Measurements from ENCODE around the gene FAM221A. TPM values are rescaled to one million over a fixed set of nuclear protein-coding genes. Genes with fewer than 3 reads are reported as not detected.
A peak's percentile ranks its signal among the peaks of the same experiment; 100 is the strongest.

Gene FAM221A
- total and polyA plus RNA-seq, 9 of the 15 experiments (the other 6 are each of a cell fraction or from before 2014, with no cell fraction given): not detected

DNA sequence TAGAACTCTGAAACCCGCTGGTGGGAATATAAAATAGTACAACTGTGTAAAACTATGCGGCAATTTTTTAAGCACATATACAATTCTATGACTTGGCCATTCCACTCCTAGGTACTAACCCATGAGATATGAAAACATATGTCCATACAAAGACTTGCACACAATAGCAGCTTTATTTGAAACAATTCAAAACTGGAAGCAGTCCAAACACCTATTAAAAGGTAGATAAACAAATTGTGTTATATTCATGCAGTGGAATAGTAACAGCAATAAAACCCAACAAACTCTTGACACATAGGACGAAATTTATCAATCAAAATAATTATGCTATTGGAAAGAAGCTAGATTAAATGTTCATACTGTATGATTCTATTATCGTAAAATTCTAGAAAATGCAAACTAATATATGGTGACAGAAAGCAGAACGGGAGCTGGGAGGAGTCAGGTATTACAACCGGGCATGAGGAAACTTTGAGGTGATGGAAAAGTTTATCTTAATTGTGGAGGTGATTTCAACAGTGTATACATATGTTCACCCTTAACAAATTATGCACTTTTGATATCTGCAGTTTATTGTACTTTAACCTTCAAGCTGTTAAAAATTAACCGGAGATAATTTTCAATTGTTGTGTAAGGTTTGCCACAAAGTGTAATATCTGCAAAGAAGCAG lies 29.2 kb downstream of the FAM221A start (continued):
- TF ChIP-seq, protein P1, sequence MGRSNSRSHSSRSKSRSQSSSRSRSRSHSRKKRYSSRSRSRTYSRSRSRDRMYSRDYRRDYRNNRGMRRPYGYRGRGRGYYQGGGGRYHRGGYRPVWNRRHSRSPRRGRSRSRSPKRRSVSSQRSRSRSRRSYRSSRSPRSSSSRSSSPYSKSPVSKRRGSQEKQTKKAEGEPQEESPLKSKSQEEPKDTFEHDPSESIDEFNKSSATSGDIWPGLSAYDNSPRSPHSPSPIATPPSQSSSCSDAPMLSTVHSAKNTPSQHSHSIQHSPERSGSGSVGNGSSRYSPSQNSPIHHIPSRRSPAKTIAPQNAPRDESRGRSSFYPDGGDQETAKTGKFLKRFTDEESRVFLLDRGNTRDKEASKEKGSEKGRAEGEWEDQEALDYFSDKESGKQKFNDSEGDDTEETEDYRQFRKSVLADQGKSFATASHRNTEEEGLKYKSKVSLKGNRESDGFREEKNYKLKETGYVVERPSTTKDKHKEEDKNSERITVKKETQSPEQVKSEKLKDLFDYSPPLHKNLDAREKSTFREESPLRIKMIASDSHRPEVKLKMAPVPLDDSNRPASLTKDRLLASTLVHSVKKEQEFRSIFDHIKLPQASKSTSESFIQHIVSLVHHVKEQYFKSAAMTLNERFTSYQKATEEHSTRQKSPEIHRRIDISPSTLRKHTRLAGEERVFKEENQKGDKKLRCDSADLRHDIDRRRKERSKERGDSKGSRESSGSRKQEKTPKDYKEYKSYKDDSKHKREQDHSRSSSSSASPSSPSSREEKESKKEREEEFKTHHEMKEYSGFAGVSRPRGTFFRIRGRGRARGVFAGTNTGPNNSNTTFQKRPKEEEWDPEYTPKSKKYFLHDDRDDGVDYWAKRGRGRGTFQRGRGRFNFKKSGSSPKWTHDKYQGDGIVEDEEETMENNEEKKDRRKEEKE (IDR thresholded peaks at IDR 0.05; ENCODE audit: borderline replicate concordance in 1 of 2, control insufficient read depth in 1 of 2, low read depth in 2 of 2, low read length in 1 of 2): no peak
- TF ChIP-seq, protein P2, sequence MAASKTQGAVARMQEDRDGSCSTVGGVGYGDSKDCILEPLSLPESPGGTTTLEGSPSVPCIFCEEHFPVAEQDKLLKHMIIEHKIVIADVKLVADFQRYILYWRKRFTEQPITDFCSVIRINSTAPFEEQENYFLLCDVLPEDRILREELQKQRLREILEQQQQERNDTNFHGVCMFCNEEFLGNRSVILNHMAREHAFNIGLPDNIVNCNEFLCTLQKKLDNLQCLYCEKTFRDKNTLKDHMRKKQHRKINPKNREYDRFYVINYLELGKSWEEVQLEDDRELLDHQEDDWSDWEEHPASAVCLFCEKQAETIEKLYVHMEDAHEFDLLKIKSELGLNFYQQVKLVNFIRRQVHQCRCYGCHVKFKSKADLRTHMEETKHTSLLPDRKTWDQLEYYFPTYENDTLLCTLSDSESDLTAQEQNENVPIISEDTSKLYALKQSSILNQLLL (CRISPR knock-in tag; IDR thresholded peaks at IDR 0.05; ENCODE audit: borderline replicate concordance): no peak

DNA sequence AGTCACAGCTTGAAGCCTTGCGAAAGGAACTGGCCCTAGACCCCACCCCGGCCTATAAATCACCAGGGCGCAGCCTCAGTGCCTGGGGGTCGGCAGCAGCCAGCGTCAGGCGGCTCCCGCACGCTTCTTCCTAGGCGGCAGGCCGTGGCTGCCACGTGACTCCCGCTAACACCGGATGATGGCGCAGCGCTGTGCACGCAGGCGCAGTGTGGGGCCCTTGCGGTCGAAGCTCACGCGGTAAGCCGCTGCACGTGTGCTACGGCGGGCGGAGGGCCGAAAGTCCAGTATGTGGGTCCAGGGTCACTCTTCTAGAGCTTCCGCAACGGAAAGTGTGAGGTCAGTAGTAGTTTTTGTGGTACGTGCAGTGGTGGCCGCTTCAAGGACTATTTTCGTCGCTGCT lies 30.0 kb downstream of the FAM221A start, which contains the start of gene STK31:
STK31 (plus strand) TSS at position 220 of the 400 bp plus-strand sequence; CDS start at position 287, 67 bp downstream.
- Histone ChIP-seq H3K9ac (ENCODE audit: insufficient read depth in 1 of 2, low read depth in 2 of 2, low read length in 2 of 2) (no peak within 1 kb of the TSS), H3K36me3 (ENCODE audit: control insufficient read depth, insufficient read depth, low read length) (no peaks in the 10 kb centered on the region), H3K4me1 (replicated peaks in 1 of 2; ENCODE audit: control insufficient read depth in 2 of 2, insufficient read depth in 2 of 2, low read length in 2 of 2) (no peaks in the 10 kb centered on the region), H3K79me2 (ENCODE audit: control insufficient read depth, insufficient read depth, low read length) (no peaks in the 10 kb centered on the region), H3K27ac (ENCODE audit: extremely low read depth, low read depth, low read length) (no peak within 1 kb of the TSS), H3K9me3 (replicated peaks; ENCODE audit: control insufficient read depth, insufficient read depth, low read depth, low read length) (no peaks in the 10 kb centered on the region), H3K4me2 (ENCODE audit: insufficient read depth, low read length) (no peak within 1 kb of the TSS), H3K4me3 (no peak within 1 kb of the TSS), H4K20me1 (replicated peaks; ENCODE audit: control insufficient read depth, insufficient read depth, low read length) (no peaks in the 10 kb centered on the region), H2AFZ (ENCODE audit: low read depth, low read length) (no peak within 1 kb of the TSS), H3K9me1 (ENCODE audit: control insufficient read depth, insufficient read depth, low read length) (no peaks in the 10 kb centered on the region), H3K27me3 (ENCODE audit: control insufficient read depth in 2 of 2, insufficient read depth in 2 of 2, low read length in 2 of 2) (peaks cover 0 to 6% of the 10 kb centered on the region in 2 experiments; a peak in 2 of 5 replicates)
- intact Hi-C loops (cut with micrococcal nuclease) (loop anchor here (5.0 to 10.0 kb wide), 3 partner anchors 58 to 355 kb away; no protein-coding TSS in a partner anchor), in situ Hi-C loops (cut with MboI) (loop anchor here (5.0 to 25.0 kb wide), 2 partner anchors 138 to 448 kb away; no protein-coding TSS in a partner anchor)
- ChIA-PET CTCF (ENCODE audit: low intra/inter-chr PET ratio) (interaction anchor here (4.8 kb wide), 1 partner anchor 140 kb away, joined by 39 read pairs; no protein-coding TSS in a partner anchor), POLR2A (no interaction called here)
- ATAC-seq (no peak), FAIRE-seq (no peak), DNase-seq (ENCODE audit: extremely low read depth in 1 of 4, low spot score in 3 of 4) (no peak)
- WGBS (ENCODE audit: insufficient coverage, low coverage, missing lambda C conversion rate): 57% methylated on average over 22 of the region's 33 CpGs
- no TSS peak for BruUV-seq (replicated peaks)
- TF ChIP-seq, protein P3, sequence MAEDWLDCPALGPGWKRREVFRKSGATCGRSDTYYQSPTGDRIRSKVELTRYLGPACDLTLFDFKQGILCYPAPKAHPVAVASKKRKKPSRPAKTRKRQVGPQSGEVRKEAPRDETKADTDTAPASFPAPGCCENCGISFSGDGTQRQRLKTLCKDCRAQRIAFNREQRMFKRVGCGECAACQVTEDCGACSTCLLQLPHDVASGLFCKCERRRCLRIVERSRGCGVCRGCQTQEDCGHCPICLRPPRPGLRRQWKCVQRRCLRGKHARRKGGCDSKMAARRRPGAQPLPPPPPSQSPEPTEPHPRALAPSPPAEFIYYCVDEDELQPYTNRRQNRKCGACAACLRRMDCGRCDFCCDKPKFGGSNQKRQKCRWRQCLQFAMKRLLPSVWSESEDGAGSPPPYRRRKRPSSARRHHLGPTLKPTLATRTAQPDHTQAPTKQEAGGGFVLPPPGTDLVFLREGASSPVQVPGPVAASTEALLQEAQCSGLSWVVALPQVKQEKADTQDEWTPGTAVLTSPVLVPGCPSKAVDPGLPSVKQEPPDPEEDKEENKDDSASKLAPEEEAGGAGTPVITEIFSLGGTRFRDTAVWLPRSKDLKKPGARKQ (CRISPR knock-in tag; IDR thresholded peaks at IDR 0.05): no peak
- TF ChIP-seq, protein P4, sequence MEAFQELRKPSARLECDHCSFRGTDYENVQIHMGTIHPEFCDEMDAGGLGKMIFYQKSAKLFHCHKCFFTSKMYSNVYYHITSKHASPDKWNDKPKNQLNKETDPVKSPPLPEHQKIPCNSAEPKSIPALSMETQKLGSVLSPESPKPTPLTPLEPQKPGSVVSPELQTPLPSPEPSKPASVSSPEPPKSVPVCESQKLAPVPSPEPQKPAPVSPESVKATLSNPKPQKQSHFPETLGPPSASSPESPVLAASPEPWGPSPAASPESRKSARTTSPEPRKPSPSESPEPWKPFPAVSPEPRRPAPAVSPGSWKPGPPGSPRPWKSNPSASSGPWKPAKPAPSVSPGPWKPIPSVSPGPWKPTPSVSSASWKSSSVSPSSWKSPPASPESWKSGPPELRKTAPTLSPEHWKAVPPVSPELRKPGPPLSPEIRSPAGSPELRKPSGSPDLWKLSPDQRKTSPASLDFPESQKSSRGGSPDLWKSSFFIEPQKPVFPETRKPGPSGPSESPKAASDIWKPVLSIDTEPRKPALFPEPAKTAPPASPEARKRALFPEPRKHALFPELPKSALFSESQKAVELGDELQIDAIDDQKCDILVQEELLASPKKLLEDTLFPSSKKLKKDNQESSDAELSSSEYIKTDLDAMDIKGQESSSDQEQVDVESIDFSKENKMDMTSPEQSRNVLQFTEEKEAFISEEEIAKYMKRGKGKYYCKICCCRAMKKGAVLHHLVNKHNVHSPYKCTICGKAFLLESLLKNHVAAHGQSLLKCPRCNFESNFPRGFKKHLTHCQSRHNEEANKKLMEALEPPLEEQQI (IDR thresholded peaks at IDR 0.05): 0 out of 2 replicates have a peak, but pooled peaks have one; percentile 30
- TF ChIP-seq, protein P5, sequence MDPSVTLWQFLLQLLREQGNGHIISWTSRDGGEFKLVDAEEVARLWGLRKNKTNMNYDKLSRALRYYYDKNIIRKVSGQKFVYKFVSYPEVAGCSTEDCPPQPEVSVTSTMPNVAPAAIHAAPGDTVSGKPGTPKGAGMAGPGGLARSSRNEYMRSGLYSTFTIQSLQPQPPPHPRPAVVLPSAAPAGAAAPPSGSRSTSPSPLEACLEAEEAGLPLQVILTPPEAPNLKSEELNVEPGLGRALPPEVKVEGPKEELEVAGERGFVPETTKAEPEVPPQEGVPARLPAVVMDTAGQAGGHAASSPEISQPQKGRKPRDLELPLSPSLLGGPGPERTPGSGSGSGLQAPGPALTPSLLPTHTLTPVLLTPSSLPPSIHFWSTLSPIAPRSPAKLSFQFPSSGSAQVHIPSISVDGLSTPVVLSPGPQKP (CRISPR knock-in tag; IDR thresholded peaks at IDR 0.05): no peak
- TF ChIP-seq TRIM28 (IDR thresholded peaks at IDR 0.05): no peak
- no peak for TF ChIP-seq TAL1 (IDR thresholded peaks at IDR 0.05)

Data from K562 (cell line).